HG03469 (cell line): Measurements from ENCODE around the gene ALDH1B1.

ENCODE experiments used
- ATAC-seq: cut with Tn5 transposase; IDR thresholded peaks from one replicate; pipeline ENCODE4 v1.9.1; 2021; ENCODE audit warnings: mild to moderate bottlenecking, moderate library complexity, moderate number of reproducible peaks; ENCODE audit not compliant: unreplicated experiment

The ALDH1B1 gene

GRCh38 chr9:38413283-38413682 is 20.8 kb downstream of the ALDH1B1 start:
- no peak for ATAC-seq

- ATAC-seq: no peak
Observed at GRCh38 chr9:38414040-38414723, 21.7 kb downstream of the ALDH1B1 start.

GRCh38 chr9:38415856-38416255 is 23.4 kb downstream of the ALDH1B1 start:
- no peak for ATAC-seq

GRCh38 chr9:38416461-38416860 is 24.0 kb downstream of the ALDH1B1 start:
- no peak for ATAC-seq

GRCh38 chr9:38417003-38417945 is 24.8 kb downstream of the ALDH1B1 start:
- no peak for ATAC-seq

GRCh38 chr9:38418366-38418765 is 25.9 kb downstream of the ALDH1B1 start:
- ATAC-seq: no peak

- no peak for ATAC-seq
Observed at GRCh38 chr9:38419181-38419580, 26.7 kb downstream of the ALDH1B1 start.

GRCh38 chr9:38421498-38422211 is 29.2 kb downstream of the ALDH1B1 start:
- ATAC-seq: no peak

- ATAC-seq: no peak
Observed at GRCh38 chr9:38422555-38423260, 30.2 kb downstream of the ALDH1B1 start.

- ATAC-seq: no peak
Observed at GRCh38 chr9:38423273-38423972, 30.9 kb downstream of the ALDH1B1 start.

- no peak for ATAC-seq
Observed at GRCh38 chr9:38423973-38424843, 31.7 kb downstream of the ALDH1B1 start, which contains the start of gene IGFBPL1. IGFBPL1 (minus strand) TSS chr9:38424454; CDS start chr9:38424424, 30 bp downstream.

- no peak for ATAC-seq
Observed at GRCh38 chr9:38424918-38425317, 32.4 kb downstream of the ALDH1B1 start.

- no peak for ATAC-seq
Observed at GRCh38 chr9:38428062-38428461, 35.6 kb downstream of the ALDH1B1 start.

GRCh38 chr9:38431116-38431515 is 38.6 kb downstream of the ALDH1B1 start:
- ATAC-seq: no peak

GRCh38 chr9:38432922-38433510 is 40.5 kb downstream of the ALDH1B1 start:
- ATAC-seq: no peak

- ATAC-seq: no peak
Observed at GRCh38 chr9:38434365-38434764, 41.9 kb downstream of the ALDH1B1 start.

GRCh38 chr9:38434853-38435252 is 42.4 kb downstream of the ALDH1B1 start:
- ATAC-seq: no peak

GRCh38 chr9:38435521-38435920 is 43.0 kb downstream of the ALDH1B1 start:
- no peak for ATAC-seq

GRCh38 chr9:38436708-38437107 is 44.2 kb downstream of the ALDH1B1 start:
- ATAC-seq: no peak
